Progenitor cell of endocrine pancreas (in vitro differentiated cells): ENCODE results near the gene RAI1. TPM values are rescaled to one million over a fixed set of nuclear protein-coding genes. Genes with fewer than 3 reads are reported as not detected.

Experiments used
- DNase-seq: peaks from one replicate; pipeline ENCODE4 v3.0.0; 2021; ENCODE audit warnings: low spot score; ENCODE audit not compliant: unreplicated experiment
- H3K27ac Mint-ChIP-seq: 2 replicates; pipeline ENCODE4 v1.8.0; 2021; ENCODE audit warnings: mild to moderate bottlenecking, moderate library complexity, mixed read lengths
- H3K27me3 Mint-ChIP-seq: 2 replicates; pipeline ENCODE4 v1.8.0; 2021; ENCODE audit warnings: mixed read lengths
- H3K36me3 Mint-ChIP-seq: 2 replicates; pipeline ENCODE4 v1.8.0; 2022; ENCODE audit warnings: mixed read lengths; ENCODE audit not compliant: insufficient read depth
- H3K4me1 Mint-ChIP-seq: 2 replicates; pipeline ENCODE4 v1.8.0; 2021; ENCODE audit warnings: low read depth, mixed read lengths
- H3K4me3 Mint-ChIP-seq: 2 replicates; pipeline ENCODE4 v1.8.0; 2021; ENCODE audit warnings: low read depth, mild to moderate bottlenecking, moderate library complexity, mixed read lengths
- H3K9me3 Mint-ChIP-seq: 2 replicates; pipeline ENCODE4 v1.8.0; 2021; ENCODE audit warnings: low read depth, mixed read lengths
- total RNA-seq: library from RNA; stranded (reverse); gene quantifications from 2 replicates; pipeline ENCODE4 v1.2.1, GENCODE V29; 2021
- TF ChIP-seq, protein P1 (sequence below): fragments of 200-600 bp; sonication (generic); IDR thresholded peaks from one replicate; pipeline ENCODE4 v1.5.0; 2021; ENCODE audit warnings: antibody characterized with exemption, mild to moderate bottlenecking; ENCODE audit not compliant: unreplicated experiment

RAI1 gene
- total RNA-seq, 1 donor from 2014 or later, result 75.0 TPM

DNA sequence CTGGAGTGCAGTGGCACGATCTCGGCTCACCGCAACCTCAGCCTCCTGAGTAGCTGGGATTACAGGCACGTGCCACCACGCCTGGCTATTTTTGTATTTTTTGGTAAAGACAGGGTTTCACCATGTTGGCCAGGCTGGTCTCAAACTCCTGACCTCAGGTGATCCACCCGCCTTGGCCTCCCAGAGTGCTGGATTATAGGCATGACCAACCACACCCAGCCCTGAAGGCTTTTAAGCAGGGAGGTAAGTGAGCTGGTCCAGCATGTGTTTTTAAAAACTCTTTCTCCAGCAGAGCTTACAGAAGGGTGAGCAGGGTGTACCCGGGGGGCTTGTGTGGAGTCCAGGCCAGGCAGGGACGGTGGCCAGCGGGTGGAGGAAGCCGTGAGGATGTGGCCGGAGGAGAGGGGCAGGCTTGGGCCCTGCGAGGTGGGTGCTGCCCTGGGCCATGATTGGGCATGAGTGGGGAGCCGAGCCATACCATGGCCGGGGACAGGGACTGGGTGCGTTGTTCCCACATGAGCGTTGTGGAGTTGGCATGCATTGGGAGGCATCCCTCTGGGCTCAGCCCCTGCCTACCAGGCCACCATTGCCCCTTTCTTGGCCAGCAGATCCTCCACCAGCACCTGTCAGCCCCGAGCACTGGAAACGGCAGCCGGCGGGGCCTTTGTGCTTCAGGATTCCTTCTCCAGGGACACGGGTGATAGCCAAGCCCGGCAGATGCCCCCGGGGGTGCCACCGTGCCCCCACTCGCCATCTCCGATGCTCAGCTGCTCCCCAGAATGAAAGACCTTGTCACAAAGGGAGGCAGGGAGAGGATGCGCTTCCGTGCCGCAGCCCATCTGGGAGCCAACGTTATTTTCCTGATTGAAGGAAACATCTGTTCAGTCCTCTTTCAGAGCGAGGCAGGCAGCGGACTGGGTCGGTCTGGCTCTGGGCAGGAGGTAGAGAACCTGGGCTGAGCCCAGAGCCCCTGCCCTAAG, 64.5 kb downstream of the RAI1 start:
- Mint-ChIP-seq H3K27me3 (no peaks in the 10 kb centered on the region), H3K36me3 (no peaks in the 10 kb centered on the region), H3K4me3 (no peak overlapping the region), H3K4me1 (peaks cover 25% of the 10 kb centered on the region), H3K27ac (peak overlapping the region; percentile 64), H3K9me3 (no peaks in the 10 kb centered on the region)
- TF ChIP-seq, protein P1, sequence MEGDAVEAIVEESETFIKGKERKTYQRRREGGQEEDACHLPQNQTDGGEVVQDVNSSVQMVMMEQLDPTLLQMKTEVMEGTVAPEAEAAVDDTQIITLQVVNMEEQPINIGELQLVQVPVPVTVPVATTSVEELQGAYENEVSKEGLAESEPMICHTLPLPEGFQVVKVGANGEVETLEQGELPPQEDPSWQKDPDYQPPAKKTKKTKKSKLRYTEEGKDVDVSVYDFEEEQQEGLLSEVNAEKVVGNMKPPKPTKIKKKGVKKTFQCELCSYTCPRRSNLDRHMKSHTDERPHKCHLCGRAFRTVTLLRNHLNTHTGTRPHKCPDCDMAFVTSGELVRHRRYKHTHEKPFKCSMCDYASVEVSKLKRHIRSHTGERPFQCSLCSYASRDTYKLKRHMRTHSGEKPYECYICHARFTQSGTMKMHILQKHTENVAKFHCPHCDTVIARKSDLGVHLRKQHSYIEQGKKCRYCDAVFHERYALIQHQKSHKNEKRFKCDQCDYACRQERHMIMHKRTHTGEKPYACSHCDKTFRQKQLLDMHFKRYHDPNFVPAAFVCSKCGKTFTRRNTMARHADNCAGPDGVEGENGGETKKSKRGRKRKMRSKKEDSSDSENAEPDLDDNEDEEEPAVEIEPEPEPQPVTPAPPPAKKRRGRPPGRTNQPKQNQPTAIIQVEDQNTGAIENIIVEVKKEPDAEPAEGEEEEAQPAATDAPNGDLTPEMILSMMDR, result no peak
- no peak for DNase-seq

DNA sequence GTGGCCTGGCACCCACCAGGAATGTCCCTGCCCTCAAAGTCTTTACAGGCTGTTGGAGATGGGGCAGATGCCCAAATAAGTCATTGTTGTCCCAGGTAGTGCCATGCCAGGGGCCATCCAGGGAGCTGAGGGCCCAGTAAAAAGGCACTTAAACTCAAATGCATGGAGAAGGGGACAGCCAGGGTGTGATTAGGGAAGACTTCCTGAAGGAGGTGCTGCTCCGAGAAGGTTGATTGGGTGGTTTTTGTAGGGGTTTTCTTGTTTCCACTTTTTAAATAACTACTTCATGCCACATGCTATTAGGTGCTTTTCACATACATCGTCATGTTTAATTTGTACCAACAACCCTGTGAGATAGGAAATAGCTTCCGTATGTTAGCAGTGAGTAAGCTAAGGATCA, 66.9 kb downstream of the RAI1 start:
- no peak for DNase-seq
- TF ChIP-seq, protein P1, result peak; percentile 22
- no peaks in the 10 kb centered on the region for H3K36me3 Mint-ChIP-seq
- no peak overlapping the region for H3K4me3 Mint-ChIP-seq
- H3K27ac Mint-ChIP-seq, result peak overlapping the region; percentile 12
- H3K9me3 Mint-ChIP-seq, result no peaks in the 10 kb centered on the region
- no peaks in the 10 kb centered on the region for H3K27me3 Mint-ChIP-seq
- peaks cover 22% of the 10 kb centered on the region for H3K4me1 Mint-ChIP-seq

DNA sequence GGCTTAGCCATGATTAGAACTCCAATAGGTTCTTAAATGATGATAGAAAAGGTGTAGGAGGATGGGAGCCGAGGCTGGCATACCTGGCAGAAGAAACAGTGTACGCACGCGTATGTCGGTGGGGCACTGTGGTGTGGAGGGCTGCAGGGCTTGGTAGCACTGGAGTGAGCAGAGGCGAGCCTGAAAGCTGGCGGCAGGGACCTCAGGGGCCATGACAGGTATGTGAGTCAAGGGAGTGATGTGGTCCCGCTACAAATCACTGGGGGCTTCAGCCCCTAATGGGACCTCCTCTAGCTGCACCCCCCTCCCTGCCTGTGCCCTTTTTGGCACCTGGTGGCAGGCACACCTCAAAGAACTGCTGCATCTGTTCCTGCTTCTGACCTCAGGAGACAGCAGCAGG, 67.3 kb downstream of the RAI1 start:
- no peaks in the 10 kb centered on the region for H3K27me3 Mint-ChIP-seq
- no peaks in the 10 kb centered on the region for H3K36me3 Mint-ChIP-seq
- no peak overlapping the region for H3K4me3 Mint-ChIP-seq
- H3K27ac Mint-ChIP-seq, result peak overlapping the region; percentile 12
- H3K9me3 Mint-ChIP-seq, result no peaks in the 10 kb centered on the region
- peaks cover 24% of the 10 kb centered on the region for H3K4me1 Mint-ChIP-seq
- no peak for DNase-seq
- TF ChIP-seq, protein P1, result no peak

DNA sequence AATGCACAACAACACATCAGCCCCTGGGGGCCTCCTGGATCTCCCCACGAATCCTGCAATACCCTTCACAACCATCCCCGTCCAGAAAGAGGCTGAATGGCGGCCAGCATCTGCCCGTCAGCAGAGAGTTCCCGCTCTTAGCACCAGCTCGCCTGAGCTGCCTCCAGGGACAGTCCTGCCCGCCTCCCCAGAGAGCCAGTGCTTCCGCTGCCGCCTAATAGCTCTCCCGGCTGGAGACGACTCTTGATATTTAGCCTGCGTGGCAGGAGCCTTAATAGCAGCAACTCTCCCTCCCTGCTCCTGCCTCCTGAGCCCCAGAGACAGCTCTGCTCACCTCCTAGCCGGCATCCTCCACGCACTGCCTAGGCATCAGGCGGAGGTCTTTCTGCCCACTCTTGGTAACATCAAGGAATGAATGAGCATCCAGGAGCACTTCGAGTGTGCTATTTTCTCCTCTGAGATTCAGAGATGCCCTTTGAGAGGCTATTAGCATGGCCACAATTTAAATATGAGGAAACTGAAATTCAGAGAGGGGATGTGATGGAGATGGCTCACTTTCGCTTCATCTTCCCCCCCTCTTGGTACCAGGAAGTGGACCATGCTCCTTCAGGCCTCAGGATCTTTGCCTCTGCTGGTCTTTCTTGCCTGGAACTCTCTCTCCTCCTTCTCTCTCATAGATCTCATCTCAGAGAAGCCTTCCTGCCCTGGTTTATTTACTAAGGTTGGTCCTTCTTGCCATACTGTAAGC, 67.9 kb downstream of the RAI1 start:
- Mint-ChIP-seq H3K9me3 (no peaks in the 10 kb centered on the region), H3K36me3 (no peaks in the 10 kb centered on the region), H3K4me3 (no peak overlapping the region), H3K27ac (peak overlapping the region; percentile 78), H3K4me1 (peaks cover 24% of the 10 kb centered on the region), H3K27me3 (no peaks in the 10 kb centered on the region)
- TF ChIP-seq, protein P1, result no peak
- DNase-seq, result no peak

DNA sequence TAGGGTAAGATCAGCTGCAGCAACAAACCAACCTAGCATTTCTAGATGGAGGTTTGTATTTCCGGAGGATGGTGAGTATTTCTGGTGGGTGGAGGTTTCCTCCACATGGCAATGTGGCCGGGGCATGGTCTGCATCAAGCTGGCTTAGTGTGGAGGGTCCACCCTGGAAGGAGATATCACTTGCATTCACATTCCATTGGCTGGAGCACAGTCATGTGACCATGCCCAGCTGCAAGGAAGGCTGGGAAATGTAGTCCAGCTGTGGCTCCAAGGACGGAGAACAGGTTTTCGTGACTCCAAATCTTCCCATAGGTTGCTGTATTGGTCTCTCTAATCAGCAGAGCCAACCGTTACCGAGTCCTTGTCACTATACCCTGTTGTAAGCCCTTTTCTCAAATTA, 68.7 kb downstream of the RAI1 start:
- Mint-ChIP-seq H3K4me1 (peaks cover 23% of the 10 kb centered on the region), H3K4me3 (no peak overlapping the region), H3K9me3 (no peaks in the 10 kb centered on the region), H3K27me3 (no peaks in the 10 kb centered on the region), H3K36me3 (no peaks in the 10 kb centered on the region), H3K27ac (peak overlapping the region; percentile 67)
- TF ChIP-seq, protein P1, result no peak
- DNase-seq, result peak; percentile 41
